ENCODE measurements around the gene DNAJC25.

- TF ChIP-seq POLR2AphosphoS5 (IDR thresholded peaks at IDR 0.05; ENCODE audit: low read depth, low read length) = no peak
- TF ChIP-seq CTCF (IDR thresholded peaks at IDR 0.05) = no peak
- TF ChIP-seq, protein P1, sequence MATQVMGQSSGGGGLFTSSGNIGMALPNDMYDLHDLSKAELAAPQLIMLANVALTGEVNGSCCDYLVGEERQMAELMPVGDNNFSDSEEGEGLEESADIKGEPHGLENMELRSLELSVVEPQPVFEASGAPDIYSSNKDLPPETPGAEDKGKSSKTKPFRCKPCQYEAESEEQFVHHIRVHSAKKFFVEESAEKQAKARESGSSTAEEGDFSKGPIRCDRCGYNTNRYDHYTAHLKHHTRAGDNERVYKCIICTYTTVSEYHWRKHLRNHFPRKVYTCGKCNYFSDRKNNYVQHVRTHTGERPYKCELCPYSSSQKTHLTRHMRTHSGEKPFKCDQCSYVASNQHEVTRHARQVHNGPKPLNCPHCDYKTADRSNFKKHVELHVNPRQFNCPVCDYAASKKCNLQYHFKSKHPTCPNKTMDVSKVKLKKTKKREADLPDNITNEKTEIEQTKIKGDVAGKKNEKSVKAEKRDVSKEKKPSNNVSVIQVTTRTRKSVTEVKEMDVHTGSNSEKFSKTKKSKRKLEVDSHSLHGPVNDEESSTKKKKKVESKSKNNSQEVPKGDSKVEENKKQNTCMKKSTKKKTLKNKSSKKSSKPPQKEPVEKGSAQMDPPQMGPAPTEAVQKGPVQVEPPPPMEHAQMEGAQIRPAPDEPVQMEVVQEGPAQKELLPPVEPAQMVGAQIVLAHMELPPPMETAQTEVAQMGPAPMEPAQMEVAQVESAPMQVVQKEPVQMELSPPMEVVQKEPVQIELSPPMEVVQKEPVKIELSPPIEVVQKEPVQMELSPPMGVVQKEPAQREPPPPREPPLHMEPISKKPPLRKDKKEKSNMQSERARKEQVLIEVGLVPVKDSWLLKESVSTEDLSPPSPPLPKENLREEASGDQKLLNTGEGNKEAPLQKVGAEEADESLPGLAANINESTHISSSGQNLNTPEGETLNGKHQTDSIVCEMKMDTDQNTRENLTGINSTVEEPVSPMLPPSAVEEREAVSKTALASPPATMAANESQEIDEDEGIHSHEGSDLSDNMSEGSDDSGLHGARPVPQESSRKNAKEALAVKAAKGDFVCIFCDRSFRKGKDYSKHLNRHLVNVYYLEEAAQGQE (IDR thresholded peaks at IDR 0.05; ENCODE audit: insufficient read depth in 1 of 2, low read depth in 2 of 2, low read length in 1 of 2) = no peak
- TF ChIP-seq TCF7L2 (IDR thresholded peaks at IDR 0.05; ENCODE audit: low read depth, low read length) = no peak
- TF ChIP-seq SIN3A (IDR thresholded peaks at IDR 0.05; ENCODE audit: borderline replicate concordance, insufficient read depth, low read depth, low read length) = no peak
Measured at GRCh38 chr9:111588846-111589245, 42.3 kb upstream of the DNAJC25 start.
